Measurements from ENCODE around the gene USP9X.

- TF ChIP-seq SPI1 (IDR thresholded peaks at IDR 0.05; ENCODE audit: borderline replicate concordance, low read depth) = no peak
- TF ChIP-seq, protein P1, sequence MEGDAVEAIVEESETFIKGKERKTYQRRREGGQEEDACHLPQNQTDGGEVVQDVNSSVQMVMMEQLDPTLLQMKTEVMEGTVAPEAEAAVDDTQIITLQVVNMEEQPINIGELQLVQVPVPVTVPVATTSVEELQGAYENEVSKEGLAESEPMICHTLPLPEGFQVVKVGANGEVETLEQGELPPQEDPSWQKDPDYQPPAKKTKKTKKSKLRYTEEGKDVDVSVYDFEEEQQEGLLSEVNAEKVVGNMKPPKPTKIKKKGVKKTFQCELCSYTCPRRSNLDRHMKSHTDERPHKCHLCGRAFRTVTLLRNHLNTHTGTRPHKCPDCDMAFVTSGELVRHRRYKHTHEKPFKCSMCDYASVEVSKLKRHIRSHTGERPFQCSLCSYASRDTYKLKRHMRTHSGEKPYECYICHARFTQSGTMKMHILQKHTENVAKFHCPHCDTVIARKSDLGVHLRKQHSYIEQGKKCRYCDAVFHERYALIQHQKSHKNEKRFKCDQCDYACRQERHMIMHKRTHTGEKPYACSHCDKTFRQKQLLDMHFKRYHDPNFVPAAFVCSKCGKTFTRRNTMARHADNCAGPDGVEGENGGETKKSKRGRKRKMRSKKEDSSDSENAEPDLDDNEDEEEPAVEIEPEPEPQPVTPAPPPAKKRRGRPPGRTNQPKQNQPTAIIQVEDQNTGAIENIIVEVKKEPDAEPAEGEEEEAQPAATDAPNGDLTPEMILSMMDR (IDR thresholded peaks at IDR 0.05; ENCODE audit: insufficient read depth, low read length) = no peak
- TF ChIP-seq POLR2AphosphoS5 (IDR thresholded peaks at IDR 0.05; ENCODE audit: low read depth) = no peak
- no peak for TF ChIP-seq GABPA (IDR thresholded peaks at IDR 0.05; ENCODE audit: low read depth)
These were observed 190.7 kb downstream of the USP9X start for GRCh38 chrX:41275661-41276609.

Measured in HL-60 (cell line).